ELR (cell line): ENCODE data around the gene PRSS57.
A peak's percentile ranks its signal among the peaks of the same experiment; 100 is the strongest.
"Not testable (repeated sequence)": the region's sequence is repeated elsewhere in the genome, so short reads cannot be mapped to it uniquely, and the experiment has no call there.

Experiments
- DNase-seq: peaks from one replicate; pipeline ENCODE4 v3.0.0-alpha.2; 2015; ENCODE audit warnings: low read depth

The PRSS57 gene

GRCh38 chr19:674282-675151 lies 20.7 kb downstream of the PRSS57 start:
- no peak for DNase-seq

- DNase-seq = peak; percentile 30
Measured at GRCh38 chr19:670609-671075, 24.6 kb downstream of the PRSS57 start.

GRCh38 chr19:668675-669434 lies 26.4 kb downstream of the PRSS57 start:
- DNase-seq = not testable (repeated sequence)

DNA sequence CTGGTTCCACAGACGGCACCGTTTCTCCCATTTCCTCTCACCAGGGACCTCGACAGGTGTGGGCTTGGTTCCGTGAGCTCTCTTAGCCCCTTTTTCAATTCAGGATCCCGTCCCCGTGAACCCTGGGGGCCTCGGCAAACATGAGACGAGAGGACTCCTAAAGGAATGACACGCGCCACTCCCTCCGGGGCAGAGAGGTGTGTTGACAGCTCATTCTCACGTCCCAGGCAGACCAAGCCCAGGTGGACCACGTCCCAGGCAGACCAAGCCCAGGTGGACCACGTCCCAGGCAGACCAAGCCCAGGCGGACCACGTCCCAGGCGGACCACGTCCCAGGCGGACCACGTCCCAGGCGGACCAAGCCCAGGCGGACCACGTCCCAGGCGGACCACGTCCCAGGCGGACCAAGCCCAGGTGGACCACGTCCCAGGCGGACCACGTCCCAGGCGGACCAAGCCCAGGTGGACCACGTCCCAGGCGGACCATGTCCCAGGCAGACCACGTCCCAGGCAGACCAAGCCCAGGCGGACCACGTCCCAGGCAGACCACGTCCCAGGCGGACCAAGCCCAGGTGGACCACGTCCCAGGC lies 28.2 kb downstream of the PRSS57 start:
- DNase-seq = not testable (repeated sequence)

- peak; percentile 79 for DNase-seq
Measured at GRCh38 chr19:664913-665443, 30.3 kb downstream of the PRSS57 start.

DNA sequence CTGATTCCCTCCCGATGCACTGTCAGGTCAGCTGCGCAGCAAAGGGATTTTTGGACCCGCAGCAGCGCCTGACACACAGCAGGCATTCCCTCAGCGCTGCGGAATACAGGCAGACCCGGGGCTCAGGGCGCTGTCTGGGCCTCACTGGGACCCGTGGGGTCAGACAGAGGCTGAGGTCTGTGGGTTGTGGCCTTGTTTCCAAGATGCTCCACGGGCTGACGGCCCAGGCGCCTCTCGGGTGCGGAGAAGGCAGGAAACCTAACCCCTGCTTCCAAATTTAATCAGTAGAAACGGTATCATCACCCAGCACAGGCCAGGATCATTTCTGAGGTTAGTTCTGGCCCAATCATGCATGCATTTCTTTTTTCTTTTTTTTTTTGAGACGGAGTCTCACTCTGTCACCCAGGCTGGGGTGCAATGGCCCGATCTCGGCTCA lies 31.6 kb downstream of the PRSS57 start:
- no peak for DNase-seq

DNA sequence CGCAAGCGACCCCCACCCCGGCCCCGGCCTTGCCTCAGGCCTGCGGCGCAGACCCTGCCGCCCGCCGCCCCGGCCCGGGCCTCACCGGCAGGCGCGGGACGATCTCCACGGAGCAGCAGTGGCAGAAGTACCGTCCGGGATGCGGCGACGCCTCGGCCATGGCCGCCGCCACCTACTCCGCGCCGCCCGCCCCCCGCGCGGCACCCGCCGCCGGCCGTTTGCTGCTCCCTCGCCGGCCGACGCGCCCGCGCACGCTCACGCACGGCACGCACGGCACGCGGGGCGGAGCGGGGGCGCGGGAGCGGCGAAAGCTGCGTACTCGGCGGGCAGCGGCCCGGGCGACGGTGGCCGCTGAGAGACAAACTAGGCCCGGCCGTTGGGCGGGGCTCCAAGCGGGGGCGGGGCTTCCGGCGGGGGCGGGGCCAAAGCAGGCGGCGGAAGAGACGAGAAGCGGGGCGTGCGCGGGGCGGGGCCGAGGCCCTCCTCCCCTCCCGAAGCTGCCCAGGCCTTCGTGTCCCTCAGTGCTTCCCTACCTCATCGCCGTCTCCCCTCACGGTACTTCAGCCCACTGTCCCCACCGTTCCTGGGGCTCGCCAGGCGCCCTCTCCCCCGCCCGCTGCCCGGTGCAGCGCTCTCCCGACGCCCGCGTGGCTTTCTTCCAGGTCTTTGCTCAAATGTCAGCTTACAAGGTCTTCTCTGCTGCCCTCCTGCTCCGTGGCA lies 32.1 kb downstream of the PRSS57 start, which contains the start of gene RNF126:
Gene RNF126 (minus strand): TSS at position 253 of the 720 bp plus-strand sequence. CDS start 93 bp downstream, at position 160.
- DNase-seq = peak; percentile 93

GRCh38 chr19:662207-662961 lies 32.9 kb downstream of the PRSS57 start:
- DNase-seq = peak; percentile 67

DNA sequence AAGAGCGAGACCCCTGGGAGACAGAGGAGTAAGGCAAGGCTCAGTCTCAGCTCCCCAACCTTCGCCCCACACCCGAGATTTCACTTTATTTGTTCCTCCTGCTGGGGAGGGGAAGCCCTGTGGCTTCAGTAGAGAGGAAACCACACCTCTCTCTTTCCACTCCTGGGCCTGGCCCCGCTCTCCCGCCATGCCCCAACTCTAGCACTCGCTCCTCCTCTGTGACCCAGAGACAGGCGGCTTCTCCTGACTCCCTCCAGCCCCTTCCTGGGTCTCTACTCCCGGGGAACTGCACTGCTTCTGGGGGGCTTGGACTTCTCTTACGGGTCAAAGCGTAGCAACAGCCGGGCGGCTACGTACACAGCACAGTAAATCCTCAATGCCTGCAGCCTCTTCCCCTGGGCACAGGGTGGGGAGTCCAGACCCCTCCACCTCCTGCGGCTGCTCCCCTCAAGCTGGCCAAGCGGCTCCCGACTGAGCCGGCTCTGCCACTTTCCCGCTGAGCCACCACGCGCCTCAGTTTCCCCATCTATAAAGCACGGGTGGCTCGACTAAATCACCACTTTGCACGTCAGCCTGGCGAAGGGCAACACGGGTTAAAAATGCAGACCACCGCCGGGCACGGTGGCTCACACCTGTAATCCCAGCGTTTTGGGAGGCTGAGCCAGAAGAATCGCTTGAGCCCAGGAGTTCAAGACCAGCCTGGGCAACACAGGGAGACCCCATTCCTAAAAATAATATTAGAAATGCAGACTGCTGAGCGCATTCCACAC lies 33.6 kb downstream of the PRSS57 start:
- DNase-seq = peak; percentile 28

- DNase-seq = no peak
Measured at GRCh38 chr19:660793-661426, 34.3 kb downstream of the PRSS57 start.

DNA sequence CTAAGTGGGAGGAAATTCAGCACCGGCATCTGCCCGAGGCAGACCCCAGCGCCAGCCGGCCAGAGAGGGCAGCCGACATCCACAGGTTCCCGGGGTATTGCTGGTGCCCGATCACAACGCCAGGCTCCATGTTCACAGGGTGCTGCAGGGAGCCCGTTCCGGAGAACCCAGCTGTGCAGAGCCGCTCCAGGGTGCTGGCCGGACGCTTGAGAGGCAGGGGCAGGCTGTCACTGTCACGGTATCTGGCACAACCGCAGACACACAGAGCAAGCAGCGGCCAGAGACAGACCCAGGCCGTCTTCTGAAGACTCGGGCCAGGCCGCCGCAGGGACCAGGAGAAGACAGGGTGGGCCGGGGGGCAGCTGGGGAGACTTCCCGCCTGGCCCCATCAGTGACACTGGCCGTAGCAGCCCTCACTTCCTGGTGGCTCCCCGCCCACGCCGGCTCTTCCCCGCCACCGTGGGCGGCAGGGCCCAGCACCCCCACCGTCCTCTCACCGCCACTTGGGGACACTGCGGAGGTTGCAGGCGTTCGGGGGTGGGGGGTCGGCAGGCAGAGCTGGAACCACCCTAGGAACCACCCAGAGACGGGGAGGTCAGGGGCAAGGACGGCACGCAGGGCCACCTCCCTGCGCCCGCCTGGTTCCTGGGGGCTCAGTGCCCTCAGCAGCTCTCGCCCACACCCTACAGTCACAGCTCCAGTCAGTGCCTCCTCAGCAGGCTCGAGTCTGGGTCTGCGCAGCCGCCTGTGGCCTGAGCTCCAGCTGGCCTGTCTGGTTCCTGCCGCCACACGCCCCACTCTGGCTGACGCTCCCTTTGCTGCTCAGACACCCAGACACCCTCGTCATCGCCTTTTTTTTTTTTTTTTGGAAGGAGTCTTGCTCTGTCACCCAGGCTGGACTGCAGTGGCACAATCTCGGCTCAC lies 36.1 kb downstream of the PRSS57 start:
- DNase-seq = no peak

DNA sequence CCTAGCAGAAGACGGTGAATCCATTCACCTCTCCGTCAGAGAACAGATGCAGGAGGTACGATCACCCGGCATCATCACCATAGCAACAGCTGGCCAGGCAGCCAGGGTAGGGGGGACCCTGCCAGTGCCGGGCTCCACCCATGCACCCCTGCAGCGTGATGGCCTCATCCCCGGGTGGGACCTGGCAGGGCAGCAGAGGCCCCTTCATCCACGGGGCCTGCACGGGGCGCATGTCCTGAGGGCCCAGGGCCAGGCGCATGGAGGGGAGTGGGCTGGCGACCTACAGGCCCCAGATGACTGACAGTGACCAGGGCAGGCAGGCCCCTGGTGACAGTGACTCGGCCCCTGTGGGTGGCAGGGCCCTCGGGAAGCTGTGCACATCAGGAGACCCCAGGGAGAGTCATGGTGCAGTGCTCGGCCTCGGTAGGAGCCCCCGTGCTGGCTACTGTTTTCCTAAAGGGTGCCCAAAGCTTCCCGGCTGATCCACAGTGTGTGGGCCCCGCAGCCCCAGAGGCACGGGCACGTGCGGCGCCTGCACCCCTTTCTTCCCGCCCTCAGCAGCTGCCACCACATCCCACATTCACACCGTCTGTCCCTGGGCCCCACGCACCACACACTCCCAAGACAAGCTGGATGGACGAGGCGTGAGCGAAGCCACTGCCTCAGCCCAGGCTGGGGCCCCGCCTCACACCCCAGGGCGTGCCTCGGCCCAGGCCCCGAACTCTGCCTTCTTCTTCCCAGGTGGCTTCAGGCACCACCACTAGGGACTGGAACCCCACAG lies 37.0 kb downstream of the PRSS57 start:
- no peak for DNase-seq

DNA sequence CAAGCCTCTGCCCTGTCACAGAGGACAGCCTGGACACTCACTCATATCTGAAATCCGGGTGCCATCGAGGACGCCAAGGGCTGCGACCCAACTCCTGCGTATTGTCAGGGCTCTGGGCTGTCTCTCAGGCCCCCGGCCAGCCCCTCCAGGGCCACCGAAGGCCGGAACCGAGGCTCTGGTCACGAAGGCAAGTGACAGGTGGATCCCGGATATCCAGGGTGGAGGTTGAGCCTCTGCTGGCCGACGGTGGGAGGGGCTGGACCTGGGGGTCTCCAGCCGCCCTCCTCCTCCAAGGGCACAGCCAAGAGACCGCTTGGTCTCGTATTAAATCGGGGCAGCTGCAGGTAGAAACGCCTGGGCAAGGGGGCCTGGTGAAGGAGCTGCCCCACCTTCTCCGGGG lies 37.6 kb downstream of the PRSS57 start:
- DNase-seq = no peak

DNA sequence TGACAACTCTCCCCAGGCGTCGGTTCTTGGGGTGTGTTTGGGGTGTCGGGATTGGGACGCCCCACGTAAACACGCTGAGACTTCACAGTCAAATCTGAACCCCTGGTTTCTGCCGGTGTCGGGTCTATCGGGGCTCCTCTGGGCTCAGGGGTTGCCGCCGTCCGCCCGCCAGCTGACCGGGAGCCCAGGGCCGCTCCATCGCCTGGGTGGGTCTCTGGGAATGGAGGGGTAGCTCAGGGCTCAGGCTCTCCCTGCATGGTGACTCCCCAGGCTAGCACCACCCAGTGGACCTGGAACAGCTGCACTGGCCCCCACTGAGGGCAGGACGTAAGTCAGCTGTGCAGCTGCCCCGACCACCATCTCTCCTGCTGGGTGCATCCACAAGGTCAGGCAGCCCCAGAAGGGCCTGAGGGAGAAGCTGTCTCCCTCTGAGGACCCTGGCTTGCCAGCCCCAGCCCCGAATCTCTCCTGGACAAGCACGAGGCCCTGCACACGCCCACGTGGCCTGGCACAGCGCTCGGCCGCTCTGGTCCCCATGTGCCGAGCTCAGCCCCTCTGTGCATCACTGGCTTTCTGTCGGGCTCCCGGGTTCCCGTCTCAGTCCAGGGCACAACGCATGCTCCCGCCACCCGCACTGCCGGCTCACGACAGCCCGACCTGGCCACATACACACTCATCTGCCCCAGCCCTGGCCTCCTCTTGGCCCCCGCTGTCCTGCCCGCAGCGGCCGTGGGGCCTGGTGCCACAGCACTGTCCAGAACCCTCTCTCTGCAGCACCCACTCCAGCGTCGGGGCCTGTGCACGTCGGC lies 38.3 kb downstream of the PRSS57 start:
- no peak for DNase-seq

DNA sequence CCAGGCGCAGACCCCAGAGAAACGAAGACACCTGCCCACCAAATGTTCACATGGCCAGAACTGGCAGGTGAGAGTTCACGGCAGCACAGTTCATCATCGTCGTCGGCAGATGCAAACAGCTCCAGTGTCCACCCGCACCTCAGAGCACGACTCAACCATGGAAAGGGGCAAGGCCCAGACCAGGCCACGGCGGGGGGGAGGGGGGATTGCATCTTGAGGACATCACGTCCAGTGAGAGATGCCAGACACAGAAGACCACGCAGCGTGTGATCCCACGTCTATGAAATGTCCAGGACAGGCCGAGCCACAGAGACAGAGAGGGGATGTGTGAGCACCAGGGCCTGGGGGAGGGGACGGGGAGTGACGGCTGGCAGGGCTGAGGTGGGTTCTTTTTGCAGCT lies 39.6 kb downstream of the PRSS57 start:
- DNase-seq = no peak

GRCh38 chr19:653425-653824 lies 41.8 kb downstream of the PRSS57 start:
- DNase-seq = no peak
